Islet precursor cell (in vitro differentiated cells): Measurements from ENCODE around the gene RESF1.
A peak's percentile ranks its signal among the peaks of the same experiment; 100 is the strongest.

Source experiments
- DNase-seq: peaks from one replicate; pipeline ENCODE4 v3.0.0-alpha.2; 2018

Gene RESF1

GRCh38 chr12:31962076-31962475 is 2.9 kb downstream of the RESF1 start:
- no peak for DNase-seq

DNA sequence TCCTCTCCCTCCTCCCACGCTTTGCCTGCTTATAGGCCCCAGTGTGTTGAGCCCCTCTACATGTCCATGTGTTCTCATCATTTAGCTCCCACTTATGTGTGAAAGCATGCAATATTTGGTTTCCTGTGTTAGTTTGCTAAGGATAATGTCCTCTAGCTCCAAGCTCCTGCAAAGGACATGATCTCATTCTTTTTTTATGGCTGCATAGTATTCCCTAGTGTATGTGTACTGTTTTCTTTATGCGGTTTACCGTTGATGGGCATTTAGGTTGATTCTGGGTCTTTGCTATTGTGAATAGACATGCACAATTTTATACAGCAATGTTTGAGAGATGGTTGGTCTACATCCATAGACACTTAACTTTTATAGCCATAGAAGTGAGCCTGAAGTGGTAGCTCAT is 5.1 kb downstream of the RESF1 start:
- DNase-seq: no peak

DNA sequence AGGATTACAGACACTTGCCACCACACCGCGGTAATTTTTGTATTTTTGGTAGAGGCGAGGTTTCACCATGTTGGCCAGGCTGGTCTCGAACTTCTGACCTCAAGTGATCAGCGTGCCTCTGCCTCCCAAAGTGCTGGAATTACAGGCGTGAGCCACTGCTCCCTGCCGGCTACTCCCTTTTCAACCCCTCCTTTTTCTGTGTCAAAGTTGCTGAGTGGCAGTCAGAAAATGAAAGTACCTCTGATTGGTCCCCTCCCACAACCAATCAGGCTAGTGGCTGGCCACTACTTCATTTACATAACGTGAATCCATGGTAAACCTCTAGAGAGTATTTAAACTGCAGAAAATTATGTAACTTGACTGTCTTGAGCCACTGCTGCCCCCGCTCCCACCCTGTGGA is 5.9 kb downstream of the RESF1 start:
- no peak for DNase-seq

GRCh38 chr12:31966558-31967205 is 7.5 kb downstream of the RESF1 start:
- DNase-seq: no peak

GRCh38 chr12:31967539-31967938 is 8.3 kb downstream of the RESF1 start:
- no peak for DNase-seq

GRCh38 chr12:31970199-31970598 is 11.0 kb downstream of the RESF1 start:
- DNase-seq: no peak

GRCh38 chr12:31973818-31974217 is 14.6 kb downstream of the RESF1 start:
- DNase-seq: no peak

DNA sequence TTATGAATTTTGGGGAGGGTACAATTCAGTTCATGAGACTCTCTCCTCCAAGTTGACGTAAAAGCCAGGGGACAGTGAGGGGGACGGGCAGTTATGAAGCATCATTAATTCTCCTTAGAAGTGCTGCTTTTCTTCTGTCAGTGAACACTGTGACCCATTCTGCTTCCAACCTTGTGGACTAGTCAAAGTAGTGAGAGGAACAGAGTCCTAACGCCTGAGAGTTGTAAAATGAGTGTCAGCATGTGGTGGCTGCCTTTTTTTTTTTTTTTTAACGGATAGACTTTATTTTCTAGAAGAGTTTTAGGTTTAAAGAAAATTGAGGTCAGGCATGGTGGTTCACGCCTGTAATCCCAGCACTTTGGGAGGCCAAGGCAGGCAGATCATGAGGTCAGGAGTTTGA is 15.5 kb downstream of the RESF1 start:
- no peak for DNase-seq

DNA sequence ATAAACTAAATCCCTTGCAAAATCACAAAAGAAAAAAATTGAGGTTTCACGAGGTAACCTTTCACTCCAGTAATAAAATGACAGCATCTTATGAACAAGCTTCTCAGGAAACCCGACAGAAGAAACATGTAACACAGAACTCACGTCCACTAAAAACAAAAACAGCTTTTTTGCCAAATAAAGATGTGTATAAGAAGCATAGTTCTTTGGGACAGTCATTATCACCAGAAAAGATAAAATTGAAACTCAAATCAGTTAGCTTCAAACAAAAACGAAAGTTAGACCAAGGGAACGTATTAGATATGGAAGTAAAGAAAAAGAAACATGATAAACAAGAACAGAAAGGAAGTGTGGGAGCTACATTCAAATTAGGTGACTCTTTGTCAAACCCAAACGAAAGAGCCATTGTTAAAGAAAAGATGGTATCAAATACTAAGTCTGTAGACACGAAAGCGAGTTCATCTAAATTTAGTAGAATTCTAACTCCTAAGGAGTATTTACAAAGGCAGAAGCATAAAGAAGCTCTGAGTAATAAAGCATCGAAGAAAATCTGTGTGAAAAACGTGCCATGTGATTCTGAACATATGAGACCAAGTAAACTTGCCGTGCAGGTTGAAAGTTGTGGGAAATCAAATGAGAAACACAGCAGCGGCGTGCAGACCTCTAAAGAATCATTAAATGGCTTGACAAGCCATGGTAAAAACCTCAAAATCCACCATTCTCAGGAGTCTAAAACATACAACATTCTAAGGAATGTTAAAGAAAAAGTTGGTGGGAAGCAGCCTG is 25.8 kb downstream of the RESF1 start:
- no peak for DNase-seq

DNA sequence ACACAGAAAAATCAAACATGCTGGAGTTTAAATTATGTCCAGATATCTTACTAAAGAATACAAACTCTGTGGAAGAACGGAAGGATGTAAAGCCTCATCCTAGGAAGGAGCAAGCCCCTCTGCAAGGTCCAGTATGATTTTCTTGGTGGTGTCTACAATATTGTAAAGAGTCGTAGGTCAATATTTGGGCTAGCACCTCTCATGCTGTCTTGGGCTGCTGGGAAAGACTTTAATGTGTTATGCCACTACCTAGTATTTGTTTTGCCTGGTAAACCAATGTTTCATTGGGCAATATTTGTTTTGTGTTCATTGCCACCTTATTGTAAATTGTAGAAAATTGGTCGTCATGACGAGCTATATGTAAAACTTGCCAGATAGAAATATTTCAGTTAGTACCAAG is 26.6 kb downstream of the RESF1 start:
- no peak for DNase-seq

GRCh38 chr12:31989571-31990362 is 30.6 kb downstream of the RESF1 start:
- DNase-seq: peak; percentile 94

DNA sequence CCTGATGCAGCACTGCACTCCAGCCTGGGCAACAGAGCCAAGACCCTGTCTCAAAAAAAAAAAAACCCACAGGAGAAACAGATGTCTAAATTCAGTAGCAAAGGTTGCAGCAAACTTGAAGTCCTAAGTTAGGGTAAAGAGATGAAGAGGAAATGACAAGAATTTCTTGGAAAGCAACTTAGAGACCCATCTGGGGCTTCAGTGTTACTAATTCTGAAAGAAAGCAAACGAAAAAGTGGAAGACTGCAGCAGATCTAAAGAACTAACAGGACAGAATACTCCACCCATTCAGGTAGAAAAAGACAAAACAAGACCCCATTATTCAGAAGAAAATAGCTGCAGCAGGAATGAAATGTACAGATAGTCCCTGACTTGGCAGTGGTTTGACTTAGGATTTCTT is 31.9 kb downstream of the RESF1 start:
- no peak for DNase-seq

- no peak for DNase-seq
Observed at GRCh38 chr12:31991815-31992214, 32.6 kb downstream of the RESF1 start.

DNA sequence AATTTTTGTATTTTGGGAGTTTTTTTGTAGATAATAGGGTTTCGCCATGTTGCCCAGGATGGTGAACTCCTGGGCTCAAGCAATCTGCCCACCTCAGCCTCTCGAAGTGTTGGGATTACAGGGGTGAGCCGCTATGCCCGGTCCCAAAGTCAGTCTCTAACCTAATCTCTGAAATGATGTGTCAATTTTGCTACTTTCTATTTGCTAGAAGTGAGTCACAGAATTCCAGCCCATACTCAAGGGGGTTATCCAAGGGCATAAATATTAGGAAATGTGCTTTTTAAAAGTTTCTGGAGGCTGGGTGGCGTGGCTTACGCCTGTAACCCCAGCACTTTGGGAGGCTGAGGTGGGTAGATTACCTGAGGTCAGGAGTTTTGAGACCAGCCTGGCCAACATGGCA is 40.5 kb downstream of the RESF1 start:
- DNase-seq: no peak

GRCh38 chr12:32000373-32001005 is 41.3 kb downstream of the RESF1 start:
- DNase-seq: no peak

DNA sequence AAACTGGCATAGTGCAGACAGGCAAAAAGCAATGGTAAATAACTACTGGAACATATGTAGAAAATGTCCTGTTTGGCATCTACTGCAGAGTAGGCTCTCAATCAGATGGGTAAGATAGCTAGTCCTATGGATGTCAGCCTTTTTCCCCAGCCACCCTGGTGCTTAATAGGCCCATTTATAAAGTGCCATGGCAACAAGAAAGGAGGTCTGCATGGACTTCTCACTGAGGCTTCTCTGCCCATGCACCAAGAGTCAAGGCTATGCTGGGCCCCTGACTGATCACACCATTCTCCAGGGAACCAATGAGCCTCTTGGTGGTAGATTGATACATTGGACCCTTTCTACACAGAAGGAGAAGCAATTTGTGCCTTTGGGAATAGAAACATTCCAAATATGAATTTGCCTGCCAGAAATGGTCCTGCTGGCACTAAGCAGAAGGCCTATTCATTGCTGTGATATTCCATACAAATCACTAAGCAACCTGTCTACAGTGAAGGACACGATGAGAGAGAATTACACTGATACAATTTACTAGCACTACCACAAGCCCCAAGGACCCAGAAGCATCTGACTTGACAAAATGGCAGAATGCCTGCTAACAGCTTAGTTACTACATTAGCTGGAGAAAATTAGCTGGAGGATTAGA is 43.8 kb downstream of the RESF1 start:
- no peak for DNase-seq

GRCh38 chr12:32003654-32004053 is 44.4 kb downstream of the RESF1 start:
- DNase-seq: no peak

DNA sequence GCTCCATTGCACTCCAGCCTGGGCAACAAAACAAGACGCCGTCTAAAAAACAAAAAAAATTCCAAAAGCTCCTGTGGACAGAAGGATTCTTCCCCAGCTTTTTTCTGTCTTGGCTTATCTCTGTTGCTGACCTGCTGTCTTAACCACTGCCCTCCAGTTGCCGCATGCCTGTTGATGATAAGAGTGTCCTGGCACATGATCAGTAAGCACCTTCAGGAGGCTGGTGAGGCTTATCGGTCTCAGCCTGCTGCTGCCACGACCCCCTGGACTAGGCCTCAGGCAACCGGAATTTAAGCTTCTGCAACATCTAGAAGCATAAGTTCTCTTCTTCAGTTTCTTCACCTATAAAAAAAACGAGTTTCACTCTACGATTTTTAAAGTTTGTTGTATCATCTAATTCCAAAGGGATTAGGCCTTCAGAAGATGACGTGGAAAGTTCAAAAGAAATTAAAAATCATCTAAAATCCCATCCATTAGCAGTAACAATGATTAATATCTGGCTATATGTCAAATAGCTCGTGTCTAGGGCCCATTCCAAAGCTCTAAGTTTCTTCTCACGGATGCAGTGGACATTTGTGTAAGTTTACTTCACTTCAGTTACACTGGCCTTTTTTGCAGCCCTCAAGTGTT is 46.4 kb downstream of the RESF1 start:
- peak; percentile 81 for DNase-seq
